ENCODE results near the gene SNN. TPM values are rescaled to one million over a fixed set of nuclear protein-coding genes. Genes with fewer than 3 reads are reported as not detected.

Gene SNN
- total RNA-seq, 1 donor from 2014 or later: 23.4 TPM

DNA sequence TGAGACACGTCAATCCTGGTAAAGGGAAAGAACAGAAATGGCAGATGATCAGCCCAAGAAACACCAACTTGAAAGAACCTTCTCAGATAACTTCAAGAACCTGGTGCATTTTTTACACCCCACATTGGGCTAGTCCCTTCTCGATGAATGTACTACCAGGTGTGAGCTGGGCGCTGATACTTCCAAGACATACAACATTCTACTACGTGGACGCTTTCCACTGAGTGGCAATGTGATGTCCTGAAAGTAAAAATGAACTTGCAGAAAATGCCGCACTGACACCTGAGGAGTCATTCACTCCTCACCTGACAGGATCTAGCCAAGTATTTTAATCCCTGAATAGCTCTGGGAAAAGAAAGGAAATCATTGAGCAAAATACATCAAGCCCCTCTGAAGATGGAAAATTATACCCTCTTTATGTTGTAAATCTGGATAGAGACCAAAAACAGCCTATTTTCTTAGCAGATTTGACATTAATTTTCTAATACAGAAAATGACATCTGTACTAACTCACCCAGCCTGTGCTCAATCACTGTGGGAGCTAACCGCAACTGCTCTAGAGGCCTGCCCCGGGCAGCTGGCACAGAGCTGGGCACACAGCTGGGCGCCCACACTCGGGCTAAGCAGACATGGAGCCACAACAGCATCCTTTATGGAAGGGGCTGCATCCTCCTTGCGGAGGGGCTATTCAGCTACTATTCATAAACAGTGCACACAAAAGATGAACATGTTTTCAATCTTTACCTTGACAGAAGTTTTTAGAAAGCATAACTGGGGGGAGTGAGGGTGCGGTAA is 16.2 kb downstream of the SNN start:
- DNase-seq (ENCODE audit: extremely low spot score, unreplicated experiment): no peak
- Mint-ChIP-seq H3K36me3 (ENCODE audit: unreplicated experiment) (peaks cover 59% of the 10 kb centered on the region), H3K27ac (ENCODE audit: unreplicated experiment) (peak overlapping the region; percentile 44), H3K4me1 (ENCODE audit: unreplicated experiment) (peaks cover 34% of the 10 kb centered on the region), H3K27me3 (ENCODE audit: unreplicated experiment) (no peaks in the 10 kb centered on the region), H3K9me3 (ENCODE audit: unreplicated experiment) (no peaks in the 10 kb centered on the region), H3K4me3 (ENCODE audit: unreplicated experiment) (no peak overlapping the region)
- TF ChIP-seq, protein P1, sequence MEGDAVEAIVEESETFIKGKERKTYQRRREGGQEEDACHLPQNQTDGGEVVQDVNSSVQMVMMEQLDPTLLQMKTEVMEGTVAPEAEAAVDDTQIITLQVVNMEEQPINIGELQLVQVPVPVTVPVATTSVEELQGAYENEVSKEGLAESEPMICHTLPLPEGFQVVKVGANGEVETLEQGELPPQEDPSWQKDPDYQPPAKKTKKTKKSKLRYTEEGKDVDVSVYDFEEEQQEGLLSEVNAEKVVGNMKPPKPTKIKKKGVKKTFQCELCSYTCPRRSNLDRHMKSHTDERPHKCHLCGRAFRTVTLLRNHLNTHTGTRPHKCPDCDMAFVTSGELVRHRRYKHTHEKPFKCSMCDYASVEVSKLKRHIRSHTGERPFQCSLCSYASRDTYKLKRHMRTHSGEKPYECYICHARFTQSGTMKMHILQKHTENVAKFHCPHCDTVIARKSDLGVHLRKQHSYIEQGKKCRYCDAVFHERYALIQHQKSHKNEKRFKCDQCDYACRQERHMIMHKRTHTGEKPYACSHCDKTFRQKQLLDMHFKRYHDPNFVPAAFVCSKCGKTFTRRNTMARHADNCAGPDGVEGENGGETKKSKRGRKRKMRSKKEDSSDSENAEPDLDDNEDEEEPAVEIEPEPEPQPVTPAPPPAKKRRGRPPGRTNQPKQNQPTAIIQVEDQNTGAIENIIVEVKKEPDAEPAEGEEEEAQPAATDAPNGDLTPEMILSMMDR (IDR thresholded peaks at IDR 0.05): no peak

DNA sequence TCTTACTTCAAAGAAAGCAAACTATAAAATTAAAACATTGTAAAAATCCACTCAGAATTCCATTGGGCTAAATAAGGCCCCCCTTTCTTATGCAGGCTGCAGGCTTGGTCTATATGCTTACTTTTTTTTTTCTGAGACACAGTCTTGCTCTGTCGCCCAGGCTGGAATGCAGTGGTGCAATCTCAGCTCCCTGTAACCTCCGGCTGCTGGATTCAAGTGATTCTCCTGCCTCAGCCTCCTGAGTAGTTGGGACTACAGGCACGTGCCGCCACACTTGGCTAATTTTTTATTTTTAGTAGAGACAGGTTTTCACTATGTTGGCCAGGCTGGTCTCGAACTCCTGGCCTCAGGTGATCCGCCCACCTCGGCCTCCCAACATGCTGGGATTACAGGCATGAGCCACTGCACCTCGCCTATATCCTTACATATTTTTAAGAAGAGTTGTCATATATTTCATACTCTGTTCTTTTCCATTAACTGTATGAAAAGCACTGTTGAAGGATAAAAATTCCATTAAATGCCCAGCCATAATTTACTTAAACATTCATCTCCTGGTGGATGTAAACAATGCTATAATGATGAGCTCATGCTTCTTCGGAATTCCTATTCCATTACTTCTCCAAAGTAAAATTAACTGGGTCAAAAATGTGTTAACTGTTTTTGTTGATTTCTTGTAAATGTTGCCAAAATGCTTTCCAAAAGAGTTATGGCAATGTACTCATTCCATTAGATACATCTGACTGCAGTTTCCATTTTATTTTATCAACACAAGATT is 17.8 kb downstream of the SNN start:
- Mint-ChIP-seq H3K36me3 (ENCODE audit: unreplicated experiment) (peaks cover 56% of the 10 kb centered on the region), H3K4me3 (ENCODE audit: unreplicated experiment) (no peak overlapping the region), H3K4me1 (ENCODE audit: unreplicated experiment) (peaks cover 43% of the 10 kb centered on the region), H3K9me3 (ENCODE audit: unreplicated experiment) (no peaks in the 10 kb centered on the region), H3K27ac (ENCODE audit: unreplicated experiment) (no peak overlapping the region), H3K27me3 (ENCODE audit: unreplicated experiment) (no peaks in the 10 kb centered on the region)
- no peak for DNase-seq (ENCODE audit: extremely low spot score, unreplicated experiment)
- TF ChIP-seq, protein P1 (IDR thresholded peaks at IDR 0.05): no peak

DNA sequence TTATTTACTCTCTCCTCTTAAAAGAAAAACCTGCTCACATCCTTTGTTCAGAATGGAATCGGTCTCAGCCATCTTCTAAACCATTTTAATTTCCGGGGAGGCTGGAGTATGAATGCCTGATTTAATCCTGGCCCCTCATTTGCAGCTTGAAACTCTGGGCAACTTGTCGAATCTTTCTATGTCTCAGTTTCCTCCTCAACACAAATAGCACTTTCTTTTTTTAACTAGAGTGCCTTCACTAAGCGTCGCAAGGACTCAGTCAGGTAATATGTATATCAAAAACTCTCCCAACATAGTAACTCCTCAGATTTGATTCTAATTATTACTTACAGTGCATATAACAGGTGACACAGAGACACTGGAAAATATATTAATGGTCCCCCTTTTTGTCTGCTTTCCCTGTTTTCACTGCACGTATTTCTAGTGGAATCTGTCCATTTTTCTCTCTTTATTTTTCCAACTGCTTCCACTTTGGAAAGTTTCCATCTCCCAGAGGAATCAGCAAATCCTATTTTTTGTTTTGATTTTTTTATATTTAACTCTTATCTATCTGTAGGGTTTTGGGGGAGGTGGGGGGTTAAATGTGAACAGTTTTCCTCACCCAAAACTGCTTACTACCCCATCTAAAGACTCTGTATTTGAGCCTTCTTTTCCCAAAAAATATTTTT is 18.6 kb downstream of the SNN start:
- Mint-ChIP-seq H3K9me3 (ENCODE audit: unreplicated experiment) (no peaks in the 10 kb centered on the region), H3K27me3 (ENCODE audit: unreplicated experiment) (no peaks in the 10 kb centered on the region), H3K36me3 (ENCODE audit: unreplicated experiment) (peaks cover 57% of the 10 kb centered on the region), H3K4me1 (ENCODE audit: unreplicated experiment) (peaks cover 43% of the 10 kb centered on the region), H3K27ac (ENCODE audit: unreplicated experiment) (peak overlapping the region; percentile 5), H3K4me3 (ENCODE audit: unreplicated experiment) (no peak overlapping the region)
- TF ChIP-seq, protein P1 (IDR thresholded peaks at IDR 0.05): no peak
- no peak for DNase-seq (ENCODE audit: extremely low spot score, unreplicated experiment)

DNA sequence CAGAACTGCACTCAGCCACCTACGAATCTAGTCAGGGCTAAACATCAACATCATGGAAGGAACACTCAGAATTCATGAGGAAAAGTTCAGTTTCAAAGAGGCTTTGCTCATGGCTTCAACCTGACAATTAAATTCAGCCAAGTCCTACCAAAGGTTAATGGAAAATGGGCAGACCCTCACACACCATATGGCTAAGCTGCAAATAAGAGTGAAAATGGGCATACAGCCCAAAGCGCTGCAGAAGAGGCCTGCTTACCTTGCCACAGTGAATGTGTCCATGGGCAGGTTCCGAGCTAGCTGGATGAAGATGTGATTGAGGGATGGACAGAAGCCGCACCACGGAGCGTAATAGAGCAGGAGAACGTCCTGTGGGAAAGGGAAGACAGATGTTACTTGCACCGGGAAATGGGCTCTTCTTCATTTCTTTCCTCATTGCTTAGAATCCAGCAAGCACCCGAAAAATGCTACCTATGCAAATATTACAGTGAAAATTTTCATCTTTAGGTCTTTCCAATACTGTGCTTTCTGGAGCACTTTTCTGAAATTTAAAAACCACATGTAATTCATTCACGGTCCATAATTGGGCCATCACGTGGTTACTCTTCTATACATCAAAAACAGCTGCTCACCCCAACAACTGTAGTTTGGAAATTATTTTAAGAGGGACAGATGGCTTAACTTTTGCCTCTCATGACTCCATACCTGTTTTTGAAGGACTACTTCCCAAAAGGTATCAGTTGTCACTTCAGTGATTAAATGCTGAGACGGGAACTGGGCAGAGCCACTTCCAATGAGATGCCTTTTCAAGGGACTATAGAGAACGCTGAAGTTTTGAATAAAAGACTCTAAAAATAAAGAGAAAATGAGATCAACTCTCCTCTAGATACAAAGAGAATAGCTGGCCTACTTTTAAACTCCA is 19.6 kb downstream of the SNN start:
- DNase-seq (ENCODE audit: extremely low spot score, unreplicated experiment): no peak
- peaks cover 35% of the 10 kb centered on the region for H3K4me1 Mint-ChIP-seq (ENCODE audit: unreplicated experiment)
- H3K9me3 Mint-ChIP-seq (ENCODE audit: unreplicated experiment): no peaks in the 10 kb centered on the region
- TF ChIP-seq, protein P1 (IDR thresholded peaks at IDR 0.05): no peak
- H3K27ac Mint-ChIP-seq (ENCODE audit: unreplicated experiment): peak overlapping the region; percentile 5
- no peaks in the 10 kb centered on the region for H3K27me3 Mint-ChIP-seq (ENCODE audit: unreplicated experiment)
- peaks cover 54% of the 10 kb centered on the region for H3K36me3 Mint-ChIP-seq (ENCODE audit: unreplicated experiment)
- no peak overlapping the region for H3K4me3 Mint-ChIP-seq (ENCODE audit: unreplicated experiment)

Data from osteocyte (in vitro differentiated cells).